GM23338 (cell line): ENCODE results near the gene BGLAP. TPM values are rescaled to one million over a fixed set of nuclear protein-coding genes. Genes with fewer than 3 reads are reported as not detected.

ENCODE experiments used
- ATAC-seq: fragments of 200-7000 bp; cut with Tn5 transposase; 3 replicates; pipeline ENCODE4 v1.9.1; 2020
- DNase-seq: peaks from one replicate; pipeline ENCODE4 v3.0.0-alpha.2; 2015; ENCODE audit warnings: low spot score
- H2AFZ ChIP-seq: fragments of 200-600 bp; sonication (generic); 2 replicates; pipeline ENCODE4 v1.8.0; 2016; ENCODE audit warnings: antibody characterized with exemption, mild to moderate bottlenecking, moderate library complexity
- H3F3A ChIP-seq: fragments of 200-600 bp; sonication (generic); replicated peaks from 2 replicates; pipeline ENCODE4 v1.8.0; 2017; ENCODE audit warnings: antibody characterized with exemption, mixed run types, low read depth
- H3K27ac ChIP-seq: fragments of 200-600 bp; sonication (generic); 2 replicates; pipeline ENCODE4 v1.6.1; 2016; ENCODE audit warnings: low read depth
- H3K27me3 ChIP-seq: fragments of 200-600 bp; sonication (generic); 2 replicates; pipeline ENCODE4 v1.8.0; 2016; ENCODE audit warnings: mild to moderate bottlenecking, mixed run types, moderate library complexity; ENCODE audit not compliant: insufficient read depth
- H3K36me3 ChIP-seq: fragments of 200-600 bp; sonication (generic); 2 replicates; pipeline ENCODE4 v1.8.0; 2016; ENCODE audit warnings: mild to moderate bottlenecking; ENCODE audit not compliant: insufficient read depth
- H3K4me1 ChIP-seq: fragments of 200-600 bp; sonication (generic); 2 replicates; pipeline ENCODE4 v1.8.0; 2016; ENCODE audit warnings: mild to moderate bottlenecking, moderate library complexity; ENCODE audit not compliant: insufficient read depth
- H3K4me2 ChIP-seq: fragments of 200-600 bp; sonication (generic); 2 replicates; pipeline ENCODE4 v1.7.1; 2017; ENCODE audit warnings: mixed run types
- H3K4me3 ChIP-seq: fragments of 200-600 bp; sonication (generic); 2 replicates; pipeline ENCODE4 v1.6.1; 2016; ENCODE audit warnings: mixed run types
- H3K79me2 ChIP-seq: fragments of 200-600 bp; sonication (generic); replicated peaks from 2 replicates; pipeline ENCODE4 v1.8.0; 2017; ENCODE audit warnings: mild to moderate bottlenecking; ENCODE audit not compliant: insufficient read depth
- H3K9me2 ChIP-seq: fragments of 200-600 bp; sonication (generic); 2 replicates; pipeline ENCODE4 v1.8.0; 2017; ENCODE audit not compliant: insufficient read depth
- H4K20me1 ChIP-seq: fragments of 200-600 bp; sonication (generic); replicated peaks from 2 replicates; pipeline ENCODE4 v1.8.0; 2017; ENCODE audit warnings: mild to moderate bottlenecking; ENCODE audit not compliant: insufficient read depth
- H3K27ac Mint-ChIP-seq: 2 replicates; pipeline ENCODE4 v1.8.0; 2020; ENCODE audit warnings: inconsistent platforms, mild to moderate bottlenecking, moderate library complexity, mixed read lengths
- H3K27me3 Mint-ChIP-seq: 3 replicates; pipeline ENCODE4 v1.8.0; 2022; ENCODE audit warnings: low read depth, mild to moderate bottlenecking, moderate library complexity, mixed read lengths, inconsistent platforms; ENCODE audit not compliant: insufficient read depth, poor library complexity
- H3K36me3 Mint-ChIP-seq: 3 replicates; pipeline ENCODE4 v1.8.0; 2021; ENCODE audit warnings: low read depth, mild to moderate bottlenecking, inconsistent platforms, moderate library complexity, mixed read lengths
- H3K4me1 Mint-ChIP-seq: 3 replicates; pipeline ENCODE4 v1.8.0; 2020; ENCODE audit warnings: mild to moderate bottlenecking, inconsistent platforms, mixed read lengths
- H3K4me3 Mint-ChIP-seq: 3 replicates; pipeline ENCODE4 v1.8.0; 2021; ENCODE audit warnings: moderate library complexity, mild to moderate bottlenecking, inconsistent platforms, mixed read lengths
- H3K9me3 Mint-ChIP-seq: 3 replicates; pipeline ENCODE4 v1.8.0; 2020; ENCODE audit warnings: moderate library complexity, mild to moderate bottlenecking, inconsistent platforms, mixed read lengths
- CREB1 ChIP-seq: fragments of 250-450 bp; sonication (Bioruptor Pico); IDR thresholded peaks from 2 replicates; pipeline ENCODE4 v1.5.0; 2020; ENCODE audit warnings: low read depth, mild to moderate bottlenecking, moderate library complexity
- EZH2 ChIP-seq: fragments of 200-600 bp; sonication (generic); IDR thresholded peaks from one replicate; pipeline ENCODE4 v1.8.0; 2017; ENCODE audit warnings: antibody characterized with exemption, mild to moderate bottlenecking, low read depth; ENCODE audit not compliant: unreplicated experiment
- EZH2phosphoT487 ChIP-seq: fragments of 200-600 bp; sonication (generic); IDR thresholded peaks from one replicate; pipeline ENCODE4 v1.8.1; 2018; ENCODE audit warnings: antibody characterized with exemption; ENCODE audit not compliant: unreplicated experiment
- JUNB ChIP-seq: IDR thresholded peaks from one replicate; pipeline ENCODE4 v1.6.1; 2016; ENCODE audit warnings: antibody characterized with exemption; ENCODE audit not compliant: unreplicated experiment
- NANOG ChIP-seq: IDR thresholded peaks from 2 replicates; pipeline ENCODE4 v1.6.1; 2016; ENCODE audit warnings: antibody characterized with exemption, borderline replicate concordance
- POLR2AphosphoS5 ChIP-seq: IDR thresholded peaks from 2 replicates; pipeline ENCODE4 v1.6.1; 2016; ENCODE audit warnings: antibody characterized with exemption, low read depth
- STAT1 ChIP-seq: IDR thresholded peaks from one replicate; pipeline ENCODE4 v1.6.1; 2016; ENCODE audit warnings: antibody characterized with exemption; ENCODE audit not compliant: unreplicated experiment
- ZNF114 ChIP-seq: fragments of 250-450 bp; sonication (Bioruptor Pico); IDR thresholded peaks from 2 replicates; pipeline ENCODE4 v1.5.0; 2020; ENCODE audit warnings: mild to moderate bottlenecking, moderate library complexity
- polyA plus RNA-seq: library from polyadenylated mRNA; unstranded; fragments of >200 nt; fragmentation: Nextera tagmentation; extraction: Ambion mirVana; gene quantifications from 2 replicates; pipeline ENCODE4 v1.2.1, GENCODE V29; 2016
- total RNA-seq: library from RNA; depleted of rRNA; stranded (reverse); fragments of >200 nt; shearing (Covaris generic); gene quantifications from 2 replicates; pipeline ENCODE4 v1.2.3, GENCODE V29; 2014
- TF ChIP-seq, protein P1 (sequence below), 2 experiments: fragments of 200-600 bp in 1 of 2; sonication (generic) in 1 of 2; conservative IDR thresholded peaks; 2 replicates each; pipeline versions ENCODE4 v1.5.1 to v1.6.1; 2016 to 2017; ENCODE audit warnings: antibody characterized with exemption in 2 of 2, low read depth in 2 of 2, mild to moderate bottlenecking in 2 of 2, moderate library complexity in 1 of 2
- TF ChIP-seq, protein P2 (sequence below): IDR thresholded peaks from 2 replicates; pipeline ENCODE4 v1.6.1; 2016; ENCODE audit warnings: antibody characterized with exemption
- TF ChIP-seq, protein P3 (sequence below): fragments of 250-450 bp; sonication (Bioruptor Pico); IDR thresholded peaks from 2 replicates; pipeline ENCODE4 v1.5.0; 2020; ENCODE audit warnings: mild to moderate bottlenecking, moderate library complexity

Gene BGLAP
- total and polyA plus RNA-seq, 2 experiments from 2014 or later: 0.36 to 0.42 TPM

DNA sequence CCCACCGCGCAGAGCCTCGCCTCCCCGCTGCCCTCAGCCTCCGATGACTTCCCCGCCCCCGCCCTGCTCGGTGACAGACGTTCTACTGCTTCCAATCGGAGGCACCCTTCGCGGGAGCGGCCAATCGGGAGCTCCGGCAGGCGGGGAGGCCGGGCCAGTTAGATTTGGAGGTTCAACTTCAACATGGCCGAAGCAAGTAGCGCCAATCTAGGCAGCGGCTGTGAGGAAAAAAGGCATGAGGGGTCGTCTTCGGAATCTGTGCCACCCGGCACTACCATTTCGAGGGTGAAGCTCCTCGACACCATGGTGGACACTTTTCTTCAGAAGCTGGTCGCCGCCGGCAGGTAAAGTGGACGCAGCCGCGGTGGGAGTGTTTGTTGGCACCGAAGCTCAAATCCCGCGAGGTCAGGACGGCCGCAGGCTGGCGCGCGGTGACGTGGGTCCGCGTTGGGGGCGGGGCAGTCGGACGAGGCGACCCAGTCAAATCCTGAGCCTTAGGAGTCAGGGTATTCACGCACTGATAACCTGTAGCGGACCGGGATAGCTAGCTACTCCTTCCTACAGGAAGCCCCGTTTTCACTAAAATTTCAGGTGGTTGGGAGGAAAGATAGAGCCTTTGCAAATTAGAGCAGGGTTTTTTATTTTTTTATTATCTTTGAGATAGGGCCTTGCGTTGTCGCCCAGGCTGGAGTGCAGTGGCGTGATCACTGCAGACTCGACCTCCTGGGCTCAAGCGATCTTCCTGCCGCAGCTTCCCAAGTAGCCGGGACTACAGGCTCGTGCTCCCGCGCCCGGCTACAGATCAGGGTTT is 28.9 kb upstream of the BGLAP start, which contains the start of gene PMF1:
PMF1 (plus strand) TSS at position 175 of the 811 bp plus-strand sequence; CDS start at position 184, 9 bp downstream.
- ATAC-seq (peak; percentile 95), DNase-seq (peak; percentile 99)
- Histone ChIP-seq H4K20me1 (peaks cover 8% of the 10 kb centered on the region; the same call in 1 of the 2 replicates), H3K79me2 (peaks cover 44% of the 10 kb centered on the region), H3K4me1 (peaks cover 33% of the 10 kb centered on the region), H3K27ac (peak within 1 kb of the TSS; percentile 96), H3K36me3 (0 out of 2 replicates have a peak, but pooled peaks cover 5% of the 10 kb centered on the region), H3K9me2 (no peaks in the 10 kb centered on the region), H3K27me3 (no peaks in the 10 kb centered on the region), H2AFZ (no peak within 1 kb of the TSS), H3F3A (peaks cover 11% of the 10 kb centered on the region; the same call in 1 of the 2 replicates), H3K4me2 (peak within 1 kb of the TSS; percentile 98), H3K4me3 (peak within 1 kb of the TSS; percentile 64)
- TF ChIP-seq, protein P1, sequence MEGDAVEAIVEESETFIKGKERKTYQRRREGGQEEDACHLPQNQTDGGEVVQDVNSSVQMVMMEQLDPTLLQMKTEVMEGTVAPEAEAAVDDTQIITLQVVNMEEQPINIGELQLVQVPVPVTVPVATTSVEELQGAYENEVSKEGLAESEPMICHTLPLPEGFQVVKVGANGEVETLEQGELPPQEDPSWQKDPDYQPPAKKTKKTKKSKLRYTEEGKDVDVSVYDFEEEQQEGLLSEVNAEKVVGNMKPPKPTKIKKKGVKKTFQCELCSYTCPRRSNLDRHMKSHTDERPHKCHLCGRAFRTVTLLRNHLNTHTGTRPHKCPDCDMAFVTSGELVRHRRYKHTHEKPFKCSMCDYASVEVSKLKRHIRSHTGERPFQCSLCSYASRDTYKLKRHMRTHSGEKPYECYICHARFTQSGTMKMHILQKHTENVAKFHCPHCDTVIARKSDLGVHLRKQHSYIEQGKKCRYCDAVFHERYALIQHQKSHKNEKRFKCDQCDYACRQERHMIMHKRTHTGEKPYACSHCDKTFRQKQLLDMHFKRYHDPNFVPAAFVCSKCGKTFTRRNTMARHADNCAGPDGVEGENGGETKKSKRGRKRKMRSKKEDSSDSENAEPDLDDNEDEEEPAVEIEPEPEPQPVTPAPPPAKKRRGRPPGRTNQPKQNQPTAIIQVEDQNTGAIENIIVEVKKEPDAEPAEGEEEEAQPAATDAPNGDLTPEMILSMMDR (conservative IDR thresholded peaks at IDR 0.05; ENCODE audit: low read depth in 2 of 2): no peak
- TF ChIP-seq ZNF114 (no peak), EZH2phosphoT487 (no peak), CREB1 (CRISPR knock-in tag) (peak; percentile 93), STAT1 (no peak), POLR2AphosphoS5 (peak; percentile 73), NANOG (no peak), EZH2 (no peak)
- TF ChIP-seq, protein P2, sequence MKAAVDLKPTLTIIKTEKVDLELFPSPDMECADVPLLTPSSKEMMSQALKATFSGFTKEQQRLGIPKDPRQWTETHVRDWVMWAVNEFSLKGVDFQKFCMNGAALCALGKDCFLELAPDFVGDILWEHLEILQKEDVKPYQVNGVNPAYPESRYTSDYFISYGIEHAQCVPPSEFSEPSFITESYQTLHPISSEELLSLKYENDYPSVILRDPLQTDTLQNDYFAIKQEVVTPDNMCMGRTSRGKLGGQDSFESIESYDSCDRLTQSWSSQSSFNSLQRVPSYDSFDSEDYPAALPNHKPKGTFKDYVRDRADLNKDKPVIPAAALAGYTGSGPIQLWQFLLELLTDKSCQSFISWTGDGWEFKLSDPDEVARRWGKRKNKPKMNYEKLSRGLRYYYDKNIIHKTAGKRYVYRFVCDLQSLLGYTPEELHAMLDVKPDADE: no peak
- H3K4me3 Mint-ChIP-seq: peak within 1 kb of the TSS; percentile 96
- peak within 1 kb of the TSS; percentile 100 for H3K27ac Mint-ChIP-seq
- peaks cover 11% of the 10 kb centered on the region for H3K27me3 Mint-ChIP-seq
- H3K36me3 Mint-ChIP-seq: peaks cover 21% of the 10 kb centered on the region
- H3K9me3 Mint-ChIP-seq: no peaks in the 10 kb centered on the region
- peaks cover 28% of the 10 kb centered on the region for H3K4me1 Mint-ChIP-seq

DNA sequence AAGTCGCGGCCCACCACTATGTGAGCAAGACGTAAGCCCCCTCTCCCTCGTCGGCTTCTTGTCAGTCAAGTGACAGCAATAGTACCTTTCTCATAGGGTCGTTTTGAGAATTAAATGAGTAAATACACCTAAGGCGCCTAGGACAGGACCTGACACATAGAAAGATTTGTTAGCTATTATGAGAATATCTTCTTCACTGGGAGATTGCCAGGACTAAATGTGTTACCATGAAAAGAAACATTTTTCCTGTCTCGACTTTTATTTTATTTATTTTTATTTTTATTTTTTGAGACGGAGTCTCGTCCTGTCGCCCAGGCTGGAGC is 28.4 kb upstream of the BGLAP start:
- H3K36me3 Mint-ChIP-seq: peaks cover 23% of the 10 kb centered on the region
- TF ChIP-seq ZNF114: no peak
- TF ChIP-seq, protein P3, sequence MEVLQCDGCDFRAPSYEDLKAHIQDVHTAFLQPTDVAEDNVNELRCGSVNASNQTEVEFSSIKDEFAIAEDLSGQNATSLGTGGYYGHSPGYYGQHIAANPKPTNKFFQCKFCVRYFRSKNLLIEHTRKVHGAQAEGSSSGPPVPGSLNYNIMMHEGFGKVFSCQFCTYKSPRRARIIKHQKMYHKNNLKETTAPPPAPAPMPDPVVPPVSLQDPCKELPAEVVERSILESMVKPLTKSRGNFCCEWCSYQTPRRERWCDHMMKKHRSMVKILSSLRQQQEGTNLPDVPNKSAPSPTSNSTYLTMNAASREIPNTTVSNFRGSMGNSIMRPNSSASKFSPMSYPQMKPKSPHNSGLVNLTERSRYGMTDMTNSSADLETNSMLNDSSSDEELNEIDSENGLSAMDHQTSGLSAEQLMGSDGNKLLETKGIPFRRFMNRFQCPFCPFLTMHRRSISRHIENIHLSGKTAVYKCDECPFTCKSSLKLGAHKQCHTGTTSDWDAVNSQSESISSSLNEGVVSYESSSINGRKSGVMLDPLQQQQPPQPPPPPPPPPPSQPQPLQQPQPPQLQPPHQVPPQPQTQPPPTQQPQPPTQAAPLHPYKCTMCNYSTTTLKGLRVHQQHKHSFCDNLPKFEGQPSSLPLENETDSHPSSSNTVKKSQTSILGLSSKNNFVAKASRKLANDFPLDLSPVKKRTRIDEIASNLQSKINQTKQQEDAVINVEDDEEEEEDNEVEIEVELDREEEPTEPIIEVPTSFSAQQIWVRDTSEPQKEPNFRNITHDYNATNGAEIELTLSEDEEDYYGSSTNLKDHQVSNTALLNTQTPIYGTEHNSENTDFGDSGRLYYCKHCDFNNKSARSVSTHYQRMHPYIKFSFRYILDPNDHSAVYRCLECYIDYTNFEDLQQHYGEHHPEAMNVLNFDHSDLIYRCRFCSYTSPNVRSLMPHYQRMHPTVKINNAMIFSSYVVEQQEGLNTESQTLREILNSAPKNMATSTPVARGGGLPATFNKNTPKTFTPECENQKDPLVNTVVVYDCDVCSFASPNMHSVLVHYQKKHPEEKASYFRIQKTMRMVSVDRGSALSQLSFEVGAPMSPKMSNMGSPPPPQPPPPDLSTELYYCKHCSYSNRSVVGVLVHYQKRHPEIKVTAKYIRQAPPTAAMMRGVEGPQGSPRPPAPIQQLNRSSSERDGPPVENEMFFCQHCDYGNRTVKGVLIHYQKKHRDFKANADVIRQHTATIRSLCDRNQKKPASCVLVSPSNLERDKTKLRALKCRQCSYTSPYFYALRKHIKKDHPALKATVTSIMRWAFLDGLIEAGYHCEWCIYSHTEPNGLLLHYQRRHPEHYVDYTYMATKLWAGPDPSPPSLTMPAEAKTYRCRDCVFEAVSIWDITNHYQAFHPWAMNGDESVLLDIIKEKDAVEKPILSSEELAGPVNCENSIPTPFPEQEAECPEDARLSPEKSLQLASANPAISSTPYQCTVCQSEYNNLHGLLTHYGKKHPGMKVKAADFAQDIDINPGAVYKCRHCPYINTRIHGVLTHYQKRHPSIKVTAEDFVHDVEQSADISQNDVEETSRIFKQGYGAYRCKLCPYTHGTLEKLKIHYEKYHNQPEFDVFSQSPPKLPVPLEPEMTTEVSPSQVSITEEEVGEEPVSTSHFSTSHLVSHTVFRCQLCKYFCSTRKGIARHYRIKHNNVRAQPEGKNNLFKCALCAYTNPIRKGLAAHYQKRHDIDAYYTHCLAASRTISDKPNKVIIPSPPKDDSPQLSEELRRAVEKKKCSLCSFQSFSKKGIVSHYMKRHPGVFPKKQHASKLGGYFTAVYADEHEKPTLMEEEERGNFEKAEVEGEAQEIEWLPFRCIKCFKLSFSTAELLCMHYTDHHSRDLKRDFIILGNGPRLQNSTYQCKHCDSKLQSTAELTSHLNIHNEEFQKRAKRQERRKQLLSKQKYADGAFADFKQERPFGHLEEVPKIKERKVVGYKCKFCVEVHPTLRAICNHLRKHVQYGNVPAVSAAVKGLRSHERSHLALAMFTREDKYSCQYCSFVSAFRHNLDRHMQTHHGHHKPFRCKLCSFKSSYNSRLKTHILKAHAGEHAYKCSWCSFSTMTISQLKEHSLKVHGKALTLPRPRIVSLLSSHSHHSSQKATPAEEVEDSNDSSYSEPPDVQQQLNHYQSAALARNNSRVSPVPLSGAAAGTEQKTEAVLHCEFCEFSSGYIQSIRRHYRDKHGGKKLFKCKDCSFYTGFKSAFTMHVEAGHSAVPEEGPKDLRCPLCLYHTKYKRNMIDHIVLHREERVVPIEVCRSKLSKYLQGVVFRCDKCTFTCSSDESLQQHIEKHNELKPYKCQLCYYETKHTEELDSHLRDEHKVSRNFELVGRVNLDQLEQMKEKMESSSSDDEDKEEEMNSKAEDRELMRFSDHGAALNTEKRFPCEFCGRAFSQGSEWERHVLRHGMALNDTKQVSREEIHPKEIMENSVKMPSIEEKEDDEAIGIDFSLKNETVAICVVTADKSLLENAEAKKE (CRISPR knock-in tag): no peak
- TF ChIP-seq EZH2phosphoT487: no peak
- TF ChIP-seq NANOG: no peak
- no peak for TF ChIP-seq STAT1
- TF ChIP-seq JUNB: no peak
- TF ChIP-seq EZH2: no peak

More for the DNA sequence above, 28.4 kb upstream of the BGLAP start:
- Mint-ChIP-seq H3K27me3 (peaks cover 11% of the 10 kb centered on the region), H3K9me3 (no peaks in the 10 kb centered on the region), H3K27ac (peak overlapping the region; percentile 100), H3K4me3 (peak overlapping the region; percentile 96), H3K4me1 (peaks cover 25% of the 10 kb centered on the region)
- peaks cover 11% of the 10 kb centered on the region; the same call in 1 of the 2 replicates for H4K20me1 ChIP-seq
- H2AFZ ChIP-seq: no peak overlapping the region
- peak overlapping the region; percentile 96 for H3K27ac ChIP-seq
- 0 out of 2 replicates have a peak, but pooled peaks cover 5% of the 10 kb centered on the region for H3K36me3 ChIP-seq
- H3K4me2 ChIP-seq: peak overlapping the region; percentile 98
- no peaks in the 10 kb centered on the region for H3K27me3 ChIP-seq
- peaks cover 27% of the 10 kb centered on the region for H3K4me1 ChIP-seq
- no peak for ATAC-seq
- H3K9me2 ChIP-seq: no peaks in the 10 kb centered on the region
- H3F3A ChIP-seq: peaks cover 11% of the 10 kb centered on the region; the same call in 1 of the 2 replicates
- peaks cover 50% of the 10 kb centered on the region for H3K79me2 ChIP-seq
- no peak for DNase-seq
- peak overlapping the region; percentile 64 for H3K4me3 ChIP-seq
